Endothelial cell of hepatic sinusoid (primary cell): ENCODE measurements around the gene PITRM1.

Source experiments
- in situ Hi-C: cut with HindIII; loops from 2 replicates; pipeline ENCODE4 v1.10.0; 2017; ENCODE audit warnings: low sequenced_read_pairs

PITRM1 gene

DNA sequence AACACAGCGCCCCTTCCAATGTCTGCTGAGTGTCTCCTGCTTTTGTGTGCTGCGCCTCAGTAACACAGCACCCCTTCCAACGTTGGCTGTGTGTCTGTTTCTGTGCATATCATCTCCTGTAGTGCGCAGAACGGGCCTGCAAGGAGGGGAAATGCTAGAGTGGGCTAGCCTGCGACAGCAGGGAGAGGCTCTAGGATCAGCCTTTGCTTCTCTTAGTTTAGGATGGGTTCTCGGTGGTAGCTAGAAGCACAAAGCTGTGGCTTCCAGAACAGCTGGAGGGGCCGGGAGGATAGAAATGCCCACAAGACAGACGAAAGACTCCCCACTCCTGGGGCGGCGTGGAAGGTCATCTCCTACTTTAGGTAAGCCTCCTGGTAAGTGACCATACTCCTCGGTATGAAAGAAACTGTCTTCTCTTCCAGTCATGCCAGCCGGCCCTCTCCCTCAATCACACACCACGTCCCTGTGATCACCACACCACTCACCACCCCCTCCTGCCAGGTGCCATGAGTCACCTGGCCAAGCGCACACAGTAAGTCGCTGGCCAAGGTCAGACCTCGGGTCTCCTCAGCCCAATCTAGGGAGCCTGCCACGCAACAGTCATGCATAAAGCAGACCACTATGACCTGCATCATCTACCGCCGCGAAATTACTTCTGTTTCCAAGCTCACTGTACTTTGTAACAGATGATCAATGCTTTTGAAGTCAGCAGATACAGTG lies 4.8 kb downstream of the PITRM1 start:
- in situ Hi-C loops, result no loop called here

DNA sequence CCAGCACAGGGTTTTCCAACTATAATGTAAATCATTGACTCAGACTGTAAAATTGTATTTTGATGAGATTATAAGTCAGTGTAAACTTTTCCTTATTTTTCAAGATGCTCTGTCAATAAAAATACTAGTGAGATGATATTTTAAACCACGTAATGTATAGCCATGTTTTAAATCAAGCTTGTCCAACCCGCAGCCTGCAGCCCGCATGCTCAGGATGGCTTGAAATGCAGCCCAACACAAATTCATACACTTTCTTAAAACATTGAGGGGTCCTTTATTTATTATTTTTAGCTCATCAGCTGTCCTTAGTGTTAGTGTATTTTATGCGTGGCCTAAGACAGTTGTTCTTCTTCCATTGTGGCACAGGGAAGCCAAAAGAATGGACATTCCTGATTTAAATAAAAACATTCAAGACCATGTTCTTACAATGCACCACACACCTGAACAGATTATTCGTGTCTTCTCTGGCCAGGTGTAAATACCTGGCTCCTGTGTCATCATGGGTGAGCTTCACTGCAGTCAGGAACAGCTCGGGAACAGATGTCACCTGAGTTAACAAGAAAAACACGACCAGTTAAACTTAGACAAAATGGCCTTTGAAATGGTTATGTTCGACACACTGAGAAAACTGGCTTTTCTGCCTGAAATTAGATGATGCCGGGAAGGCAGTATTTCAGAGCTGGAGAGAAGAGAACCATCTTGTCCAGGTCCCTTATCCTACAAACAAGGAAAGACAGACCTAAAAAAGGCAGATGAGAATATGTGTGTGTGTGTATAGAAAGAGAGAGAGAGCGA lies 5.9 kb downstream of the PITRM1 start:
- in situ Hi-C loops, result no loop called here

DNA sequence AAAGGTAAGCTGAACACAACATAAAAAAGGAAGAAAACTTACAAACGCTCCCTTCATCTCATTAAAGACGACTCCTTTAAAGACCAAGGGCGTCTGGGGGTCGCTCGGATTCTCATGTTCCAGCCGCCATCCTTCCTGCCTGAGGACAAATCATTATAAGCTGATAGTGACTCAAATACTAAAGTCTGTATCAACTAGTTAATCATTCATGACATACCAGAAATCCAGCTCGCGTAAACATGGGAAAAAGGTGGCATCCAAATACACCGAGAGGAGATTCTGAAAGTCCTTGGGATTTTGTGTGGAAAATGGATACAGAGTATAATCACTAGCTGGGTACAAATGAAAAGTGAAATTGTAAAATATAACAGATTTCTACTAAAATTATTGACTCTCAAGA lies 7.4 kb downstream of the PITRM1 start:
- in situ Hi-C loops, result no loop called here

DNA sequence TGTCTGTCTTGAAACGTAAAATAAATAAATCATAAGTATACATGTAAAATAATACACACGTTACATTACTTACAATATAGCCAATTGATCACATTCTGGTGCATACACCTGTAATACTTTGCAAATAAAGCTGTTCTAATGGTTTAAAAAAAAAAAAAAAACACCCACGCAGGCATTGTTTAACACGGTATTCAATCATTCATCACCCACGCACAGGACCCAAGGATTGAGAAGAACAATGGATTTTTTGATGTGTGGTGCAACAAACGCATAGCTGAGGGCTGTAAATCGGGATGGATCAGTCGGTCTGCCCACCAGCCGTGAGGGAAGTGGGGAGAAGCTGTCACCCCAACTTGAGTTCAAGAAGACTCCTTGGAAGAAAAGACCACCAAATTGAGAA lies 8.7 kb downstream of the PITRM1 start:
- in situ Hi-C loops, result no loop called here

DNA sequence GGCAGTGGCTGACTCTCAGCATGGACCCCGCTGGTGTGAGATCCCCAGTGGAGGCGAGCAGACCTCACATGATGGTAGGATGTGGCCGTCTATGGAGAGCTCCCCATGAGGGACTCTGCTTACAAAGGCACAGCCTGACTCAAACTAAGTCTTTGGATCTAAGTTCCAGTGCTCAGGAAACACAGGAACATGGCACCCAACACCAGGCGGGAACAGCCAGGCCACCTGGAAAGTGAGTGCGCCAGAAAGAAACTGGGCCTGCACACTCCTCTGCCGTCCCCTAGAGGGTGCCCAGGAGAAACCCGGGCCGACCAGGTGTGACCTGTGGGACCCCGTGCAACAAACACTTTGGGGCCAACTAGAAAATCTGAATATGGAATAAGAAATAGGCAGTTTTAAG lies 10.0 kb downstream of the PITRM1 start:
- in situ Hi-C loops, result no loop called here

DNA sequence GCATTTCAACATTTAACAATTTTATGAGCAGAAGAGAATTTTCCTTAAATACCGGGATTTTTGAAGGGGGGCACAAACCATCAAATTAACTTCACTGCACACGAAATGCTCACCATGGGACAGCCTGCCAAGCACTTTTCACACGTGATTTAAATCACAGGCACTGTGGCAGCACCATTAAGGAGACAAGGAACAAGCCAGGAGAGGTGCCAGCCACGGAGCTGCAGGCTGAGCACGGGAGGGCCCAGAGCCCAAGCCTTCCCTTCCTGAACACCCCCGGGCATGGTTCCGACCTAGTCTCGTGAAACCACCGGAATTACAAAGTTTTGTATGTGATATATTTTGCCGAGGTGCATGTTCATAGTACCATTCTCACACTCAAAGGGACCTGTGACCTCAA lies 13.4 kb downstream of the PITRM1 start:
- in situ Hi-C loops, result no loop called here

DNA sequence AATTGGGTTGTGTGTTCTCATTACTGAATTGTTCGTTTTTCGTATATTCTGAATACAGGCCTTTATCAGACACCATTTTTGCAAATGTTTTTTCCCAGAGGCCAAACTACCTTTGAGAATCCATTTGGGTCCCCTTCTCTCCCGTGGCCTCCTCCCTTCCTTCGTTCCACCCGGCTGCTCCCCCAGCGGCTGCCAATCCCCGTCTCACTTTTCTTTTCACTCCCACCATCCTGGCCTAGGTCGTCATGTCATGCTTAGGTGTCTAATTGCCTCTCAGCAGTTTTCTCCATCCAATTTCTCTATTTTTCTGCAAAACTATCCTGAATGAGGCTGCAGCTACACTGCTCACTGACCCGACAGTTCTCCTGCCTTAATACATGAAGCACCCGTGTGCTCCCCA lies 17.9 kb downstream of the PITRM1 start:
- in situ Hi-C loops, result loop anchor here (5.0 kb wide), 1 partner anchor 77 kb away; no protein-coding TSS in a partner anchor

DNA sequence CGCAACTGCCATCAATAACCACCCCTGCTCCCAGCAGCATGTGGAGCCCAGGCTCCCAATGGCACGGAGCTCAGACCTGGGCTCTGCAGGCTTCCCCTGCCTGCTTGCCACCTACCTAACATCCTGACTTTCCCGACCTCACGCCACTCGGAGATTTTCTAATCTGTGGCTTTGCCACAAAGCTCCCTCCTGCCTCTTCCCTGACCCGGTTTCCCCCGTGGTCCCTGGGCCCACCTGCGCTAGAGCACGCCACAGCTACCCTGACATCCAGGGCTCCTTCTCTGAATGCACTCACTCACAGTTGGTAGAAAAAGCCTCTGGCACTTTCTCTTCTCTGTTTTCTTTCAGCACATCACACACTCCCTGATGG lies 20.0 kb downstream of the PITRM1 start:
- in situ Hi-C loops, result loop anchor here (5.0 kb wide), 1 partner anchor 75 kb away; no protein-coding TSS in a partner anchor

DNA sequence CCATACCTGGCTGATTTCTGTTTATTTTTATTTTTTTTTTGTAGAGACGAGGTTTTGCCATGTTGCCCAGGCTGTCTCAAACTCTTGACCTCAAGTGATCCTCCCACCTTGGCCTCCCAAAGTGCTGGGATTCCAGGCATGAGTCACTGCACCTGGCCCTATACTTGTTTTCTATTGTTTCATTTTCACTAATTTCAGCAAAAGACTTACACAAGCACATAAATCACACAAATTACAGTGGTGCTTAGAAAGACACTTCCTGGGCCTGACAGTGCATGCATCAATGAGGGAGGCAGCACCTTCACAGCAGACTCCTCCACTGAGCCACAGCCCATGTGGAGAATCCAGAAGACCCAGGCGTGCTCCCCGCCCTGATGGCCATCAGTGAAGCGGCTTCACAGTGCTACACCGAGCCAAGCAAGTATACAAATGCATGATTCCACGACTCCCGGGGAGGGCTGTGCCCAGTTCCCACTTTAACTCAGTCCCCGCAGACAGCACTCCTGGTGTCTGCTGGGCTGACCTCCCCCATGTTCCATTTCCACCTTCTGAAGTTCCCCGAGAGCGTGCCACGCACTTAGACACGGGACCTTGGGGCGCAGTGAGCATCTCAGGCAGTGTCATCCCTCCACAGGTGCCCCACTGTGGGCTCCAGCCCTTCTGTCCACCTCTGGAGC lies 20.6 kb downstream of the PITRM1 start:
- in situ Hi-C loops, result loop anchor here (5.0 kb wide), 1 partner anchor 75 kb away; no protein-coding TSS in a partner anchor

DNA sequence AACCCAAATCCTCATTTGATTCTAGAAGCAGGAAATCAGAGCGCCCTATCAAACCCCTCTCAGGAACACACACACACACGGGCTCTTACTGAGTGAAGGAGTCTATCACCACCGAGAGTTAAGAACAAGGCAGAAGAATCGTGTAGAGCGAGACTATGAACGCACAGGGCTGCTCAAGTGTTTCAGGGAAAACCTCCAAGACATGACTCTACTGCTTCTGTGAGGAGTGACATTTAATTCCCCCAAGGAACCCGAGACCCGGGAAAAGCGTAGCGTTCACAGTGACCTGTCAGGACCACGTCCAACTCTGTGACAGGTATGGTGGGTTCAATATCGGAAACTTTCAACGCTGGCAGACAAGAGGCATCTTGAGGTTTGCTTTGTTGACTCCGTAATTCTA lies 21.6 kb downstream of the PITRM1 start:
- in situ Hi-C loops, result loop anchor here (5.0 kb wide), 1 partner anchor 74 kb away; no protein-coding TSS in a partner anchor

DNA sequence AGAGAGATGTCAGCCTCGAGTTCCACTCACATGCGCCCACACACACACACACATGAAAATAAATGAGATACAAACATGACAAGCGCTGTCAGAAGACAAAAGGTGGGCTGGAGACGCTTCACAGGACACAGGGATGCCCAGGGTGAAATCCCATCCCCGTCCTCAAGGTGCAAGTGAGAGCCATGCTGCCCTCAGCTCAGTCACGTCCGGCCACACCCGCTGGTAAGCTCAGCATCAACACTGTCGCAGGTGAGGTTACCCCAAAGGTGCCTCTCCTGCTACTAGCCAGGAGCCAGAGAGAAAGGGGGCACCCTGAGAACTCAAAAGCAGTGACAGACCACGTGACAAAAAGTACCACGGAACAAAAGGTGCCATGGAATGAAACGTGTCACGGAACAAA lies 22.2 kb downstream of the PITRM1 start:
- in situ Hi-C loops, result loop anchor here (5.0 kb wide), 1 partner anchor 73 kb away; no protein-coding TSS in a partner anchor

DNA sequence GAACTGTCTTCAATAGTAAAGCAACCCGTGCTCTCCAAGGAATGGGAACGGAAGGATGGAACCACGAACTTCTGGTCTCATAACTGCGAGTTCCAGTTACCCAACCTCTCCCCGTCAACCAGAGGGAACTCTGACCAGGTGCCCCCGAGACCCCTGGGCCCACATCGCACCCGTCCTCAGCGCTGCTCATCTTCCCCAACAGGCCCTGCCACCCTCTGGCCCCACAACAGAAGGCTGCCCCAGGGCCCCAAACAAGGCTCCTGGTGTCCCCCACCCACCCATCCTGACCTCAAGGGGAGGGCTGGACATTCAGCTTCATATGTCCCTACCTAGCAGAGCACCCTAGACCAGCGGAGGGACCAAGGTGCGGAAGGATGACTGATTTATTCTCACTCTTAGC lies 22.7 kb downstream of the PITRM1 start:
- in situ Hi-C loops, result loop anchor here (5.0 kb wide), 1 partner anchor 73 kb away; no protein-coding TSS in a partner anchor

DNA sequence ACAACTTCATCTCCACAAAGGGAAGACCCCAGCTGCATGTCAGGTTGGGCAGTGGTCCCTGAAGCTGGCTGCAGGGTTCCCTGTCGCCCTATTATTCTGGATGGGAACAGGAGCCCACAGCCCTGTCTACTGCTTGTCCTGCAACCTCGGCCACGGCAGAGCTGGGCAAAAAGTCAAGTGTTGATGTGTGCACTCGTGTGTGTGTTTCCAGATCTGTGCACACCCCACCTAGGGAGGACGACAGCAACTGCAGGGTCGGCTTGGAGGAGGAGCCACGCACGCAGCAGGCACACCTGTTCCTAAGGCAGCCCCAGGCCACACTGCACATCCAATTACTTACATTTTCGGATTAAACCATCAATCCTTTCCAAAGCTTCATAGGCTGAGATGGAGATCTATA lies 23.6 kb downstream of the PITRM1 start:
- in situ Hi-C loops, result no loop called here

DNA sequence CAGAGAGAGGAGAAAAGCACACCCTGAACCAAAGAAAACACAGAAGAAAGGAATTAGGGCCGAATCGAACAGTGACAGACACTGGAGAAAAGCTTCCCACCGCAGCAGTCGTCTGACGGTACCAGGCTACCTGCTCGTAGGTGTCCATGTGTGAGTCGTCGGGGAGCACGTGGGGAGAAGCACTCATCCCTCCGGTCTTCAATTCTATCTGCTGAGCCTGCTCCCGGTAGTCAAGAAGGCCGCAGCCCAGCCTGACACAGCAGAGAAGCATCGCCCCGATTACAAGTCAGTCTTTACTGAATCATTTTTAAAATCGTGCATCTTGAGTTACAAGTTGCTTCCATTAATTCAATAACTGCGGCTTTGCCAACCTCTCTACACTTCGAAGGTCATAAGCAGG lies 24.5 kb downstream of the PITRM1 start:
- in situ Hi-C loops, result no loop called here

DNA sequence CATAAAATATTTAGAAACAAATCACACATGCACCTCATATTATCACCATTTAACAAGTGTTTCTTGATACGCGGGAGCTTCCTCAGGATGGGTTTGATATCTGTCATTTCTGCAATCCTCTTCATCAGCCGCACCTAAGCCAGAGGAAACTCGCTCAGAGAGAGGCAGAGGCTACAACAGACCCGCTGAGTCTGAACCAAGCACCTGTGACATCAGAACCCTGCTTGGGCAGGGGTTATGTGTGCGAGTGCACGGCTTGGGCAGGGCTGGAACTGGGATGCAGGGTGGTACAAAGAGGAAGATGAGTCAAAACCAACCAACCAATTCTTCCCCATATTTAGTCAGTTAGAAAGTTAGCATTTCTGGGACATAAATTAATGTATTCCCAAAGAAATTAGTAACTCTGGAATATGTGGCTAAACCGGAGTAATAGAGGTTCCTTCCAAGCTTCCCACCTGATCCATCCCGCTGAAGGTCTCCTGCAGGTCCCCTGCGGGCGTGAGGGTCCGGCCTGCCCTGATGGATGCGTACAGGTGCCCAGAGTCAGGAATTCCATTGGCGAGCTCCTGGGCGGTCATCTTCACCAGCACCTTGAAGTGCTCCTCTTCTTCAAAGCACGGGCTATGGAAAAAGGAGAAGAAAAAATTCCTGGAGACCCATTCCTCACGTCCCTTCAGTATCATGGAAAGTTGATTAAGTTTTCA lies 25.3 kb downstream of the PITRM1 start:
- in situ Hi-C loops, result no loop called here

DNA sequence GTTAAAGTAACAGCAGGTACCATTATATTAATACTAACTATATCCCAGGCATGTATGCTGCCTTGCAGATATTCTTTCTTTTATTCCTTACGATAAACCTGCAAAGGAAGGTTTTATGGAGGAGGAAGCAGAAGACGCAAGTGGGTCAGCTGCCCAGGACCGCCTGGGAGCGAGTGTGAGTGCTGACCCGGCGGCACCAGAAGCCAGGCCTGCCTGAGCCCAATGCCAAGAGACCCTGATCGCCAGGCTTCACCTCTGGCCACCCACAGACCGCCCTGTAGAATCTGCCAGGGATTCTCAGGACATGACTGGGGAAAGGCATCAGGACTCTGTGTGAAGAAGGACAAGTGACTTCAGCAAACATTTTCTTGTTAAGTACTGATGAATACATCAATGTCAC lies 26.3 kb downstream of the PITRM1 start:
- in situ Hi-C loops, result no loop called here

DNA sequence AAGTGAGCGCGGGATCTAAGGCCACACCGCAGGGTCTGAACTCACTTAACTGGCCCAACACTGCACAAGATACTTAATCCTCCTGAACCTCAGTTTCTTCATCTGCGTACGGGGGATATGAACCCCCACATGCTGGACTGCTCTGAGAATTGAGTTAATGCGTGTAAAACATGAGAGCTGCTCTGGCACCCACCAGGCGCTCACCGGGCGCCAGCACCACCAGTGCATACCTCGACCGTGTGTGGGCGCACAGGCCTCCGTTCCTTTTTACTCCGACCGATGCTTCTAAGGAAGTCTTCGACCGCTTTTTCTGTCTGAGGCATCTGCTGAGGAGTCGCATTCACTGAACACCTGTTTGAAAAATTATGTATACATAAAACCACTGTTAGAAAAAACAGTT lies 27.2 kb downstream of the PITRM1 start:
- in situ Hi-C loops, result no loop called here

DNA sequence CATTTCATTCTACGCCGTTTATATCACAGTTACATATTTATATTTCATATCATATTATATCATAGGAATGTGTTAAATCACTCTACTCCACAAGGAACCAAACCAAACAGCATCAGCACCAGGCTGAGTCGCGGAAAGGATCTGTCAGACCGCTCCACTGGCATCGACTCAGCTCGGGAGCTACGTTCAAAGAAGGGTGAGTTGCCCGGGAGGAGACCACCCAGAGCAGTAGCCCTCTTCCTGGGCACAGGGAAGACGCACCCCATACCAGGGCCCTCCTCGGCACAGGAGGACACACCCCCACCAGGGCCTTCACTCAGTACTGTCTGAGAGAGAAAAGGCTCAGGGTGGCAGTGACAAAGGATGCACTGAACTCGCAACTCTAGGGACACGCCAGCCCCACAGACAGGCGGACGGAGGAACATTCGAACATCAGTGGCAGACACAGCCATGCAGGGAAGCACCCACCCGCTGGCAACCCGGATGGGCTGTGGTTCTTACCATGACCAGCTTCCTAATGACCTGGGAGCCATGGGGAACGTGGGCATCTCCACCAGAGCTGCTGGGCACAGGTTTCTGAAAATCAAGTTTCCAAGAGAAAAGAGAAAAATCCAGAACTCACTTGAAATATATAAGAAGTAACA lies 28.7 kb downstream of the PITRM1 start:
- in situ Hi-C loops, result no loop called here

DNA sequence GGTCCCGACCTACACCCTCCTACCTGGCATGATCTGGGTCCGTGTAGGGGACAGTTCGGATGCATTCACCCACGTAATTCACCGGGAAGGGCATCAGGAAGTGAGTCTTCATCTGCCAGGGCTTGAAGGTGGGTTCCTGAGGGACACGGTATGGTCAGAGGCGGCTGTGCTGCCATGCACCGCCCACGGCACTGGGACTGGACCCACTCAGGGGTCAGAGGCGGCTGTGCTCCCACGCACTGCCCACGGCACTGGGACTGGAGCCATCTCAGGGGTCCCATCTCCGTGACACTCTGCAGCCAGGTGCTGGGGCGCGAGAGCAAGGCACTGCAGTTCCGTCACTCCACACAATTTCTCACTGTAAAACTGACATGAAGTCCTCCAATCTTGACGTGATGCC lies 29.2 kb downstream of the PITRM1 start:
- in situ Hi-C loops, result no loop called here

DNA sequence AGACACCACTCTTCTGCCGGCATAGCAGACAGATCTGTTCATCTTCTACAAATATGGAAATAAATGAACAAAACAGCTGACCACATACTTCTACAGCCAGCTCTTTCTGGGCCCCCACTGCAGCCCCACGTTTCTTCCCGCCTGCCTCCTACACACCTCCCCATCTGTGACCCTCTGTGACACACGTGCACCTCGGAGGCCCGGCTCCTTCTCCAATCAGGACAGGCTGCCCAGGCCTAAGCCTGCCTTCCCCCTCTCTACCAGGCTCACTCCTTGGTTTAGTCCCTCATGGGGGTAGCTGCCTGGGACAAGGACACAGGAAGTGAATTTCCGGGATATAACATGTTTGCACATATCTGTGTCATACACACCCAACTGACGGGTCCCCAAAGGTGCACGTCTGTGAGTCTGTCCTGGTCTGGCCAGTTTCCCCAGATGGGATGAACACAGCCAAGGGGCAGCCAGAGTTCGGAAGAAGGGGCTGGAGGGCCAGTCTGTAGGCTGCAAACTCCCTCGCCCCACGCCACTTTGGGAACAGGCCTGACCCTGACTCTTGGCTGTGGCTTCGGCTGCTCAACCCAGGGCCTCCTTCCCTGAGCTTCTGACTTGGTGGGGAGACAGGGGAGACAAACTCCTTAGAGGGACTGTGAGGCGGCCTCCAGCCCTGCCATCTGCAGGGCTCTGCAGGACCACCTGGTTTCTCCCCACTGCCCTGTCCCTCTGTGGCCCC lies 30.3 kb downstream of the PITRM1 start:
- in situ Hi-C loops, result no loop called here
